Activated naive CD4-positive, alpha-beta T cell treated with anti-CD3 and anti-CD28 coated beads, Interleukin-2, amount 10 ng/mL, durations not matched to agents 7 days and 5 days (primary cell): ENCODE measurements around the gene ADAT1.
A peak's percentile ranks its signal among the peaks of the same experiment; 100 is the strongest.

ENCODE experiments used
- CTCF ChIA-PET: fragments of 350-600 bp; sonication (Branson Sonifier 250); formaldehyde crosslinking; loops from one replicate; lab custom pipeline; 2021; ENCODE audit warnings: antibody characterized with exemption; lab: Charles Lee
- DNase-seq: peaks from one replicate; pipeline ENCODE4 v3.0.0-alpha.2; 2020
- H3K27ac Mint-ChIP-seq: one replicate; pipeline ENCODE4 v1.8.0; 2021; ENCODE audit warnings: mild to moderate bottlenecking, moderate library complexity, mixed read lengths
- H3K27me3 Mint-ChIP-seq: one replicate; pipeline ENCODE4 v1.8.0; 2021; ENCODE audit warnings: mild to moderate bottlenecking, mixed read lengths
- H3K36me3 Mint-ChIP-seq: one replicate; pipeline ENCODE4 v1.8.0; 2021; ENCODE audit warnings: mixed read lengths
- H3K4me1 Mint-ChIP-seq: one replicate; pipeline ENCODE4 v1.8.0; 2021; ENCODE audit warnings: mixed read lengths
- H3K4me3 Mint-ChIP-seq: one replicate; pipeline ENCODE4 v1.8.0; 2021; ENCODE audit warnings: mild to moderate bottlenecking, moderate library complexity, mixed read lengths
- H3K9me3 Mint-ChIP-seq: one replicate; pipeline ENCODE4 v1.8.0; 2021; ENCODE audit warnings: mixed read lengths

The ADAT1 gene

DNA sequence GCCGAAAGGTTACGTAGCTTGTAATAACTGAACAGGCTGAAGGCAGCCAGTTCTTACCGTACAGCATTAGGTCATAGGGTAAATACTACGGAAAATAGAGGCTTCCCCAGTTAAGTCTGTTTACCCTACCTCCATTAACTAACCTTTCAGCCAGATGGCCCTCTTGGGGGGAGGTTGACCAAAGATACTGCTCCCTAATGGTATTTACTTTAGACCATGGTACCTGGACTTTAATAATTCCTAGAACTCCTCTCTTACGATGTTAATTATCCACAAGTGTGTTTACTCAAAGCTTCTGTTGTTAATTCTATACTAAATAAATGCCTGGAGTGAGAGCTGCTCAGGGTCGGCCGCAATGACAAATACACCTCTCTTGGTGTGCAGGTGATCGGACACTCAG is 9.8 kb upstream of the ADAT1 start:
- Mint-ChIP-seq H3K27me3 (no peaks in the 10 kb centered on the region), H3K27ac (no peak overlapping the region), H3K4me3 (no peak overlapping the region), H3K36me3 (peaks cover 77% of the 10 kb centered on the region), H3K4me1 (peaks cover 21% of the 10 kb centered on the region), H3K9me3 (no peaks in the 10 kb centered on the region)
- CTCF ChIA-PET: interaction anchor here (1.1 kb wide), 1 partner anchor 15 kb away, joined by 3 read pairs; the partner anchor contains the start of gene TERF2IP
- no peak for DNase-seq

DNA sequence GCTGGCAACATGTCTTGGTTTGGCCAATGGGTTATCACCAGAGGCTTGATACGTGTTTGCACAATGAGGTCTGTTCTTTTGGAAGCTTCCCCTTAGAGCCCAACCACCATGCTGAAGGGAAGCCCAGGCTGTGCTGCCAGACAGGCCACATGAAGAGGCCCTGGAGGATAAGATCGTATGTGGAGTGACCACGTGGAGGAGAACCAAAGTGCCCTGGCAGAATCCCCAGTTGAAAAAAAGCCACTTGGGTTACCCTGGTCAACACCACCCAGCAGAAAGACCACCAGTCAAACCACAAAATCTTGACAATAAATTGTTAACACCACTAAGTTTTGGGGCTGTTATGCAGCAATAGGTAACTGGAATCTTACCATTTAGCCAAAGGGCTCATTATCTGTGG is 7.0 kb upstream of the ADAT1 start:
- no peak for DNase-seq
- Mint-ChIP-seq H3K27ac (no peak overlapping the region), H3K36me3 (peaks cover 78% of the 10 kb centered on the region), H3K27me3 (no peaks in the 10 kb centered on the region), H3K4me3 (no peak overlapping the region), H3K4me1 (peaks cover 33% of the 10 kb centered on the region), H3K9me3 (no peaks in the 10 kb centered on the region)
- CTCF ChIA-PET: interaction anchor here (1.0 to 1.1 kb wide), 2 partner anchors 9 to 113 kb away, joined by 3 to 5 read pairs; no protein-coding TSS in a partner anchor

DNA sequence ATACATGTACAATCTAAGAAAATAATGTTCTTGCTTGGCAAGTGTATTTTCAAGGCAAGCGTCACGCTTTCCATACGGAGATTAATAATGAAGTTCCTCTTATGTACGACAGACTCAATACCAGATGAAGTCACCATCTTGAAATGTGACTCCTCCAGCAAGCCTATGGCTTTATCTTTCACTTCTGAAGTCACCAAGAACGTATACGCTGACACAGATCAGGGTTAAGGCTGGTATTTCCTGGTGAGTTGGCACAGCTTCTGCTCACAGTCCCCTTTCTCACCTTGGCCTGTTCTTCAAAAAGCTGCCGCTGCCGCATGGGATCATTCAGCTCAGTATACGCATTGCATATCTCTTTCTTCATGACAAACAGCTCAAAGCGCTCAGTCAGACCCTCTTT is 6.1 kb upstream of the ADAT1 start:
- no peak overlapping the region for H3K4me3 Mint-ChIP-seq

DNA sequence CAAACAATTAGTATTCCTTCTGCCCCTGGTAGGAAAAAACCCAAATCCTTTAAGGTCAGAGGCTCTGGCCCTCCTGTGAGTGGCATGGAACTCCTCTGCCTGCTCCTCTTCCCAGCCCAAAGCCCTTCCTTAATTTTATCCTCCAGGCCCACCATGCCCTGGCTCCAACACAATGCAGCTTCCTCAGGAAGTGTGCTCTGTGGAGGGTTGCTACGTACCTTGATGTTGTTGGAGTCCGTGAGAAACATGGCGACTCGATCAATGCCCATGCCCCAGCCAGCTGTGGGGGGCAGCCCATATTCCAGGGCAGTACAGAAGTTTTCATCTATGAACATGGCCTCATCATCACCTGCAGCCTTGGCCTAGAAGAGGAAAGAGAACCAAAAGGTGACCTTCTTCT is 5.3 kb upstream of the ADAT1 start:
- Mint-ChIP-seq H3K27me3 (no peaks in the 10 kb centered on the region), H3K4me1 (peaks cover 36% of the 10 kb centered on the region), H3K9me3 (no peaks in the 10 kb centered on the region), H3K27ac (peak overlapping the region; percentile 79), H3K4me3 (no peak overlapping the region), H3K36me3 (peaks cover 70% of the 10 kb centered on the region)
- no peak for DNase-seq
- CTCF ChIA-PET: interaction anchor here (1.0 kb wide), 1 partner anchor 19 kb away, joined by 3 read pairs; the partner anchor contains the start of genes KARS1 and TERF2IP

More for the DNA sequence above, 6.1 kb upstream of the ADAT1 start:
- no peaks in the 10 kb centered on the region for H3K9me3 Mint-ChIP-seq
- H3K27ac Mint-ChIP-seq: peak overlapping the region; percentile 64
- H3K36me3 Mint-ChIP-seq: peaks cover 77% of the 10 kb centered on the region
- CTCF ChIA-PET: no interaction called here
- peaks cover 34% of the 10 kb centered on the region for H3K4me1 Mint-ChIP-seq
- H3K27me3 Mint-ChIP-seq: no peaks in the 10 kb centered on the region
- DNase-seq: no peak

DNA sequence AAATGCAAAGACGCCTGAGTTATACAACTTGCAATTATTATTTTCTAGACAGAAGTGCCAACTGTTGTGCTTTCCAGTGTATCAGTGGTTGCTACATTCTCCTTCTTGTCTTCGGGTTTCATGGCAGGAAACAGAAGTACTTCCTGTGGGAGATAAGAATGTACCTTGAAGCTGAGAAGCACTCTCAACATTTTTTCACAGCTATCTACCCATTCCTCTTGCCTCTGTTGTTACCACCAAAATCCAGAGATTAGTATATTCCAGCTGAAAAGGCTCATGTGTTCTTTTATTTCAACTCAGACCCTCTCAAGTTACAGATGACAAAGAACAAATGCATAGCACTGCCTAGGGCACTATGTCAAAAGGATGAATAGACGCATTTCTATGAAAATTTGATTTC is 4.8 kb upstream of the ADAT1 start:
- H3K27me3 Mint-ChIP-seq: no peaks in the 10 kb centered on the region

DNA sequence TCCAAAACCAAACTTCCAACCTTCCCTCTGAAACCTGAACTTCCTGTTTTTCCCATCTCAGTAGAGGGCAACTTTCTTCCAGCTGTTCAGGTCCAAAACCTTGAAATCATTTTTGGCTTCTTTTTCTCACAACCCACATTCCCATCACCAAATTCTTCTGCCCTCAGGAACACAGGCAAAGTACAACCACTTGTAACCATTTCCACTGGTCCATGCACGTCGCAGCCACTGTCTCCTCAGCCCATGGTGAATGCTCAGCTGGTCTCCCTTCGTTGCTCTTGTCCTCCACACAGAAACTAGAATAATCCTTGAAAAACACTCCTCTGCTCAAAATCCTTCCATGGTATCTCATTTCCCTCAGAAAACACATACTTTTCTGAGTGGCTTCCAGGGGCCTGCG is 3.7 kb upstream of the ADAT1 start:
- Mint-ChIP-seq H3K27me3 (no peaks in the 10 kb centered on the region), H3K27ac (peak overlapping the region; percentile 79), H3K4me1 (peaks cover 45% of the 10 kb centered on the region), H3K4me3 (no peak overlapping the region), H3K9me3 (no peaks in the 10 kb centered on the region), H3K36me3 (peaks cover 62% of the 10 kb centered on the region)
- DNase-seq: no peak
- CTCF ChIA-PET: no interaction called here

More for the DNA sequence above, 4.8 kb upstream of the ADAT1 start:
- no peaks in the 10 kb centered on the region for H3K9me3 Mint-ChIP-seq
- peaks cover 37% of the 10 kb centered on the region for H3K4me1 Mint-ChIP-seq
- CTCF ChIA-PET: interaction anchor here (1.0 kb wide), 1 partner anchor 19 kb away, joined by 3 read pairs; the partner anchor contains the start of genes KARS1 and TERF2IP
- H3K4me3 Mint-ChIP-seq: no peak overlapping the region
- peaks cover 67% of the 10 kb centered on the region for H3K36me3 Mint-ChIP-seq
- peak overlapping the region; percentile 79 for H3K27ac Mint-ChIP-seq
- DNase-seq: no peak

DNA sequence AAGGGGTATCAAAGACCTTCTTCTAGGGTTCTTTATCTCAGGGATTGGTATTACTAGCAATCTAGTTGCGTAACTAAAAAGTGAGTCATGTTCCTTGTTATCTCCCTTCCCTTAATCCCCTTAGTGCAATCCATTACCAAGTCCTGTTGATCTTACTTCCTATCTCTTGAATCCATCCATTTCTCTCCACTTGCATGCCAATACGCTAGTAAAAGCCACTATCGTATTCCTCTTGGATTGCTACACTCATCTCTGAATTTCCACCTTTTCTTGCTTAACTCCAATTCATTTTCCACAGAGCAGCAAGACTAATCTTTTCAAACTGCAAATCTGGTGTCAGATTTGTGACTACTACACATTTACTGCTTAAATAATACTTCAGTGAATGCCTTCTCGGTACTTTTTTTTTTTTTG is 1.8 kb upstream of the ADAT1 start:
- Mint-ChIP-seq H3K36me3 (peaks cover 53% of the 10 kb centered on the region), H3K27me3 (no peaks in the 10 kb centered on the region), H3K4me3 (no peak overlapping the region), H3K4me1 (peaks cover 63% of the 10 kb centered on the region), H3K27ac (peak overlapping the region; percentile 77), H3K9me3 (no peaks in the 10 kb centered on the region)
- no peak for DNase-seq
- CTCF ChIA-PET: no interaction called here

DNA sequence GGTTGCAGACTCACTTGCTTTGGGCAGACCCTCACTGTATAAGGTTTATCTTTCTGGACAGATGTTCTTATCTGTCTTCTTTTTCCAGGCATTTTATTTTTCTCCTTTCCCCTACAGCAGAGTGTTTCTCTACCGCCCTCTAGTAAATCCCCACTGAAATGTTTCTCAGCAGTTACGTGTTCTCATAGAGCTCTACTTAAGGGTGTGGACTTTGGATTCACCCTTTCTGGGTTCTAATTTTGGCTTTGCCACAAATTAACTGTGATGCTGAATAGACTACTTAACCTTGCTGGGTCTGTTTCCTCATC is 2.0 kb downstream of the ADAT1 start:
- CTCF ChIA-PET: interaction anchor here (0.6 to 3.6 kb wide), 15 partner anchors 9 to 1015 kb away, joined by 3 to 13 read pairs (median 4); partner anchors contain the start of genes GABARAPL2, KARS1, TERF2IP and TMEM231

DNA sequence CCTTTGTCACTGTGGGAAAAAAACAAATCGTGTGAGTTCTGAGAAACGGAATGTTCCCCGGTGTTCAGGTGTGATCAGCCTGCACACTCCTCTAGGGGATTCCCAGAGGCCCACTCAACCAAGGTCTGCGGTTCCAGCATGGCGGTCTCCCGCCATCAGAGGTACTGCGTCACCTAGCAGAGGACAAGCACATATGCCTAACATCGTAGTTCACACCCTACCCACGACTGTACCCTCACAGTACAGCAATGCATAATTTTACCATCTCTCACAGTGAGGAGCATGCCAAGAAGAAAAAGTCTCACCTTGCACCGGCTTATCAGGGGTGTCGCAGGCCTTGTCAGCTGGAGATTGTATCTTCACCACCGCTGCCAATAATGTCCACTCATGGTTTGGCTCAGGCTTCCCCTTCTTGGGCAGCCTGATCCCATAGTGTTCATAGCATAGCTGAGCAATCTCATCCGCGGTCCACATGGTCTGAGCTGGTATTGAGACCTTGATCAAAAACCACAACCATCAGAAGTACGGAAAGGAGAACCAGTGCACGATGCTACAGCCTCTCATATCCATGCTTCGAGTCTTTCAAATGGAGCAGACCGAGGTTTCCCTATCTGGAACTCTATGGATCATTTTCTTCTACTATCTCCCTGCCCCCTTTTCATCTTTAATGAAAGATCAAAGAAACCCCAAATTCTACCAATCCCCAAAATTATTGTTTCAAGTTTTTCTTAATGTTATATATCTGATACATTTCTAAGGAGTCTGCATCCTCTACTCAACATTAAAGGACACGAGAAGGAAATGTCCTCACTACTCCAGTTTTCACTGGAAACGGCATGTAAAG is 2.5 kb downstream of the ADAT1 start:
- H3K4me3 Mint-ChIP-seq: no peak overlapping the region
- peak overlapping the region; percentile 95 for H3K27ac Mint-ChIP-seq
- H3K36me3 Mint-ChIP-seq: peaks cover 40% of the 10 kb centered on the region
- peaks cover 53% of the 10 kb centered on the region for H3K4me1 Mint-ChIP-seq
- H3K27me3 Mint-ChIP-seq: no peaks in the 10 kb centered on the region
- CTCF ChIA-PET: interaction anchor here (0.7 to 3.6 kb wide), 11 partner anchors 8 to 156 kb away, joined by 3 to 13 read pairs (median 4); partner anchors contain the start of genes KARS1, TERF2IP and TMEM231
- no peaks in the 10 kb centered on the region for H3K9me3 Mint-ChIP-seq
- no peak for DNase-seq

More for the DNA sequence above, 2.0 kb downstream of the ADAT1 start:
- Mint-ChIP-seq H3K4me1 (peaks cover 48% of the 10 kb centered on the region), H3K4me3 (no peak overlapping the region), H3K9me3 (no peaks in the 10 kb centered on the region), H3K36me3 (peaks cover 41% of the 10 kb centered on the region), H3K27me3 (no peaks in the 10 kb centered on the region), H3K27ac (peak overlapping the region; percentile 95)
- no peak for DNase-seq

DNA sequence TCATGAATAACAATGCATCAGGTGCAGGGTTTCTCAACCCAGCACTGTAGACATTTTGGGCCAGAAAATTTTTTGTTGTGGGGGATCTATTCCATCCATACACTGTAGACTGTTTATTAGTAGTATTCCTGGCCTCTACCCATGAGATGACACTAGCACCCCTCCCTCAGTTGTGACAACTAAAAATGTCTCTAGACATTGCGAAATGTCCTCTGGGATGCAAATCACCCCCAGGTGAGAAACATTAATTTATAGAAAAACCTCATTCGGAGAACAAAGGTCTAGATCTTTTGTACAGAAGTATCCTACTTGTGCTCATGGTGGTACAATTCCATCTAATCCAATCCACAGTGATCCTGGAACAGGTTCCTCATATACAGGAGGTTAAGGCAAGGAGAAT is 4.3 kb downstream of the ADAT1 start:
- CTCF ChIA-PET: interaction anchor here (1.4 kb wide), 1 partner anchor 9 kb away, joined by 3 read pairs; no protein-coding TSS in a partner anchor
- Mint-ChIP-seq H3K36me3 (peaks cover 43% of the 10 kb centered on the region), H3K4me1 (peaks cover 53% of the 10 kb centered on the region)

DNA sequence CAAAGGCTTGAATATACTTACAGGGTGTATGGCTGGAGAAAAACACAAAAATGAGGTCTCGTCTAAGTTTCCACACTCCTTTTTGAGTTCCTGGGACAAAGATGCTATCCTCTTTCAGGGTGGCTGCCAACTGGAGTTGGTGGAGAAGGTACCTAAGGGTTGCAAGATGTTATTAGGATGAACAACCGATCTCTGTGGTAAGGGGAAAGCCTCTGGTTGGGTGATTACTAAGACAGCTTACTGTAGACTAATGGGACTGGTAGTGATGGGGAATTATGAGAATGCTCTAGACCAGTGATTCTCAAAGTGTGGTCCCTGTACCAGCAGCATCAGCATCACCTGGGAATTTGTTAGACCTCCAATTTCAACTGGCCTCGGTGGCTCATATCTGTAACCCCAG is 6.0 kb downstream of the ADAT1 start:
- Mint-ChIP-seq H3K4me3 (no peak overlapping the region), H3K27me3 (no peaks in the 10 kb centered on the region), H3K9me3 (no peaks in the 10 kb centered on the region), H3K4me1 (peaks cover 45% of the 10 kb centered on the region), H3K36me3 (peaks cover 55% of the 10 kb centered on the region), H3K27ac (peak overlapping the region; percentile 92)
- no peak for DNase-seq
- CTCF ChIA-PET: no interaction called here

More for the DNA sequence above, 4.3 kb downstream of the ADAT1 start:
- Mint-ChIP-seq H3K9me3 (no peaks in the 10 kb centered on the region), H3K4me3 (no peak overlapping the region), H3K27ac (no peak overlapping the region), H3K27me3 (no peaks in the 10 kb centered on the region)
- no peak for DNase-seq

DNA sequence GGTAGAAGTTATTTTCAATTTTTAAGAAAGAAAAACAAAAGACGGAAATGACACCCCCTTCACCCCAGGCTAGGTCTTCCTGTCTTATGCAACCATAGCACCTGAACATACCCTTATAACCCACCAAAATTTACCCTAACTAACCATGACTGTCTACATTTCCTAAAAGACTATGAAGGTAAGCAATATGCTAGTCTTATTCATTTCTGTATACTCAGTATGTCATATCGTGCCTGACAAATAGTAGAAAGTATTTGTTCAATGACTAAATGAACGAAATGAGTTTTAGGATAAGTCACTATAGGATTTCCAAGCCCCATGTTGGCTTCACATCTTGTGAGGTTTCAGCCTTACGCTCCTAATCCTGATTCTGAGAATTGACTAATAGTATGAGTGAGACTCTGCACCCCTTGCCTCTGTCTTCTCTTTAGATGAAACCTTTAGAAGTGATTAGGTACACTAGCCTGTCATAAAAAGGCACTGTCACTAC is 6.5 kb downstream of the ADAT1 start:
- Mint-ChIP-seq H3K4me1 (peaks cover 39% of the 10 kb centered on the region), H3K27ac (peak overlapping the region; percentile 92), H3K4me3 (peak overlapping the region; percentile 10), H3K27me3 (no peaks in the 10 kb centered on the region), H3K9me3 (no peaks in the 10 kb centered on the region), H3K36me3 (peaks cover 56% of the 10 kb centered on the region)
- no peak for DNase-seq
- CTCF ChIA-PET: no interaction called here

DNA sequence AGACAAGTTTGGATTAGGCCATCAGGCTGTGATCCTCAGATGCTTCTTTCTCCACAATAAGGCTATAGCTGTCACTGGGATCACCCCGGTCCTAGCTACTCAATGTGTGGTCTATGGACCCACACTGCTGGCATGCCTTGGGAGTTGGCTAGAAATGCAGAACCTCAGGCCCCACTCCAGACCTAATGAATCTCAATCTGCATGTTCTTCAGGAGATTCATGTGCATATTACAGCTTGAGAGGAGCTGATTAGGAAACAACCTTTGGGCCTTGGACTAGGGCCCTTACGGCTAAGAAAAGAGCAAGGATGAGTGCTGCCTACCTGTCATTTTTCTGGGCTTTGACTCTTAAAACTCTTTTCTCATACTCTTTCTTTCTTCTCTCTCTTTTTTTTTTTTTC is 7.5 kb downstream of the ADAT1 start:
- no peak for DNase-seq
- no peaks in the 10 kb centered on the region for H3K9me3 Mint-ChIP-seq
- no peak overlapping the region for H3K4me3 Mint-ChIP-seq
- H3K27me3 Mint-ChIP-seq: no peaks in the 10 kb centered on the region
- peak overlapping the region; percentile 92 for H3K27ac Mint-ChIP-seq
- peaks cover 30% of the 10 kb centered on the region for H3K4me1 Mint-ChIP-seq
- peaks cover 56% of the 10 kb centered on the region for H3K36me3 Mint-ChIP-seq
- CTCF ChIA-PET: no interaction called here

DNA sequence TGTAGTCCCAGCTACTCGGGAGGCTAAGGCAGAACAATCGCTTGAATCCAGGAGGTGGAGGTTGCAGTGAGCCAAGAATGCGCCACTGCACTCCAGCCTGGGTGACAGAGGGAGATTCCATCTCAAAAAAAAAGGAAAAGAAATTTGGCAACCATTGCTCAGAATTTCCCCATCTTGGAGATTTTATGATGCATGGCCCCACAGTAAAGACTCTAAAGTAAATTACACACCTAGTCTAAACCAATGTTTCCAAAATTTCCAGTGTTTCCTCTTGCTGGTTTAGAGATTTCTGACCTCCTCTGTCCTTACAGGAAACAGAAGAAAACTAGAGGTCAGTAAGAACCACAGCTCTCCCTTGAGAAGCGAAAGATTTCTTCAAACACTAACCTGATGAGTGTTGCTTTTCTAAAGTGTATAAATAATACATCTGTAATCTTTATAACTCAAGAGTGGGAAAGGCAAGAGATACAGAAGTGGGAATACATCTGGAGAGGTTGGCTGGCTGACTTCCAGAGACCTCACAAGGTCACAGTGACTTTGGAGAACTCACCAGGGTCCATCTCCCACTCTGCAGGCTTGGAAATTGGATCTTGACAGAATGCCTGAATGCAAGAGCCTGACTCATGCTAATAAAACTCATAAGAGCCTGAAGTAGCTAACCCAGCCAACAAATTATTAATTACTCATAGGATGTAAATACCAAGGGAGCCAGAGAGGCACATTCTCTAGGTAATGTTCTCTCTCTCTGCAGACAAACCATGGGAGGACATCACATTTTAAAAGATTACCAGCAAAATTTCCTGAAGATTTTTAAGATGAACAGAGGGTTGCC is 8.8 kb downstream of the ADAT1 start:
- CTCF ChIA-PET: no interaction called here
- Mint-ChIP-seq H3K36me3 (peaks cover 50% of the 10 kb centered on the region), H3K27me3 (no peaks in the 10 kb centered on the region), H3K4me1 (peaks cover 24% of the 10 kb centered on the region), H3K27ac (no peak overlapping the region), H3K9me3 (no peaks in the 10 kb centered on the region), H3K4me3 (no peak overlapping the region)
- no peak for DNase-seq
